Hematopoietic multipotent progenitor cell (in vitro differentiated cells): ENCODE measurements around the gene P4HB. TPM values are rescaled to one million over a fixed set of nuclear protein-coding genes. Genes with fewer than 3 reads are reported as not detected.
A peak's percentile ranks its signal among the peaks of the same experiment; 100 is the strongest.

Experiments
- DNase-seq, 3 donors: peaks; one replicate each; pipeline ENCODE4 v3.0.0-alpha.2; 2011 to 2015; ENCODE audit warnings: low read depth in 2 of 3, low spot score in 2 of 3
- total RNA-seq: library from RNA; depleted of rRNA; stranded (reverse); fragments of >200 nt; gene quantifications from one replicate; pipeline ENCODE4 v1.2.3, GENCODE V29; 2012

P4HB gene
- total RNA-seq, 1 donor: 277 TPM

- DNase-seq: no peak
Measured at GRCh38 chr17:81898029-81898866, 37.9 kb upstream of the P4HB start.

- DNase-seq: no peak
Measured at GRCh38 chr17:81895400-81895799, 35.1 kb upstream of the P4HB start.

- no peak for DNase-seq
Measured at GRCh38 chr17:81891303-81891552, 30.9 kb upstream of the P4HB start.

GRCh38 chr17:81890447-81891302 is 30.3 kb upstream of the P4HB start:
- DNase-seq: peak in 1 of 3 donors; percentile 41

GRCh38 chr17:81889602-81890001 is 29.3 kb upstream of the P4HB start:
- DNase-seq: no peak

GRCh38 chr17:81888988-81889595 is 28.8 kb upstream of the P4HB start:
- DNase-seq: no peak

- DNase-seq: no peak
Measured at GRCh38 chr17:81888105-81888987, 28.0 kb upstream of the P4HB start.

GRCh38 chr17:81885869-81886548 is 25.7 kb upstream of the P4HB start:
- no peak for DNase-seq

GRCh38 chr17:81885454-81885853 is 25.1 kb upstream of the P4HB start:
- no peak for DNase-seq

GRCh38 chr17:81884968-81885367 is 24.6 kb upstream of the P4HB start:
- no peak for DNase-seq

GRCh38 chr17:81884520-81884919 is 24.2 kb upstream of the P4HB start:
- no peak for DNase-seq

GRCh38 chr17:81879121-81879520 is 18.8 kb upstream of the P4HB start:
- DNase-seq: no peak

GRCh38 chr17:81878294-81878693 is 18.0 kb upstream of the P4HB start:
- DNase-seq: no peak

- DNase-seq: no peak
Measured at GRCh38 chr17:81877569-81877968, 17.2 kb upstream of the P4HB start.

- DNase-seq: peak; percentile 91 to 93 (median 92)
Measured at GRCh38 chr17:81871387-81872230, 11.3 kb upstream of the P4HB start.

GRCh38 chr17:81870981-81871386 is 10.6 kb upstream of the P4HB start, which contains the start of gene ARHGDIA:
Gene ARHGDIA, minus strand, starts transcription at chr17:81871337. Its CDS starts 1,407 bp downstream, at chr17:81869930.
- no peak for DNase-seq

GRCh38 chr17:81870131-81870980 is 10.0 kb upstream of the P4HB start:
- peak in 1 of 3 donors; percentile 44 for DNase-seq
